Vagina (tissue), 2 donors: ENCODE measurements around the gene PELI2.

ENCODE experiments used
- POLR2A ChIP-seq, 2 donors: fragments of 450-650 bp; IDR thresholded peaks; one replicate each; pipeline ENCODE4 v1.6.1; 2017; ENCODE audit warnings: antibody characterized with exemption in 2 of 2, mild to moderate bottlenecking in 2 of 2, moderate library complexity in 2 of 2
- POLR2AphosphoS5 ChIP-seq, 2 donors: sonication (generic); formaldehyde crosslinking; IDR thresholded peaks; one replicate each; pipeline ENCODE4 v1.9.0; 2017; ENCODE audit warnings: antibody characterized with exemption in 2 of 2, mild to moderate bottlenecking in 2 of 2, low read depth in 1 of 2; ENCODE audit not compliant: insufficient read depth in 1 of 2

GRCh38 chr14:56244138-56244789 is 126.1 kb downstream of the PELI2 start:
- TF ChIP-seq POLR2A (IDR thresholded peaks at IDR 0.05): no peak
- TF ChIP-seq POLR2AphosphoS5 (IDR thresholded peaks at IDR 0.05; ENCODE audit: insufficient read depth in 1 of 2, low read depth in 1 of 2): no peak
